ENCODE data around the gene C1orf167.

C1orf167 gene

DNA sequence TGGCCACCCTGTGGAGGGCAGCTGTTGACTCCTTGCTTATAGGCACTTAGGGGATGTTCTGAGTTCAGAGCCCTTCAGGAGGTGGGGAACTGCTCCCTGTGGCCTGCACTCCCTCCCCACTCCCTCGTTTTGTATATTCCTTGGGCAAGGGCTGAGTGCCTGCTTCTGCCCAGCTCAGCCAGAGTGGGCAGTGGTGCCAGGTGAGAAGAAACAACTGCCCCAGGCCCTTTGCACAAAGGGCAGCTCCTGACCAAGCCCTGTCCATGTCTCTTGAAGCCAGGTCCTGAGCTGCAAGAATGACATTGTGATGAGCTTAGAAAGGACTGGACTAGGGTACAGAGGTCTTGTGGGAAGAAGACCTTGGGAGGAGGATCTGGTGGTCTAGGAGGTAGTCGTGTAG is 23.9 kb upstream of the C1orf167 start:
- no peak for DNase-seq

DNA sequence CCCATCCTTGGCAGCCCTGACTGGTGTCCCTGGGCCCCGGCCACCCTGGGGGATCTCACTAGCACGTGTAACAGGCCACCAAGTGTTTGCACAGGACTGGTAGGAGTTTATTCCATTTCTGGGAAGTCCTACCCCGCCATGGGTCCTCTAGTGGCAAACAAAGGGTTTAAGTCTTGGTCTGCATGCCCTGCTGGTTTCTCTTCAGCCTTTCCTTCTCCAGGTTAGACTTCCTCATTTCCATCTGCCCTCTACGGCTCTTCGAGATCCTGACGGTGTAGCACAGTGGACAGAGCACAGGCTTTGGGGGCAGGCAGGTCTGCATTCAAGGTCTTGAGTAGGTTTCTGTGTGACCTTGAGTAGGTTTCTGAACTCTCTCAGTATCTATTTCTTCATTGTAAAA is 23.2 kb upstream of the C1orf167 start:
- no peak for DNase-seq

- no peak for DNase-seq
These were observed 21.5 kb upstream of the C1orf167 start for GRCh38 chr1:11740258-11741192.

GRCh38 chr1:11741482-11741881 is 20.5 kb upstream of the C1orf167 start:
- DNase-seq, result no peak

- no peak for DNase-seq
These were observed 20.0 kb upstream of the C1orf167 start for GRCh38 chr1:11741919-11742558.

DNA sequence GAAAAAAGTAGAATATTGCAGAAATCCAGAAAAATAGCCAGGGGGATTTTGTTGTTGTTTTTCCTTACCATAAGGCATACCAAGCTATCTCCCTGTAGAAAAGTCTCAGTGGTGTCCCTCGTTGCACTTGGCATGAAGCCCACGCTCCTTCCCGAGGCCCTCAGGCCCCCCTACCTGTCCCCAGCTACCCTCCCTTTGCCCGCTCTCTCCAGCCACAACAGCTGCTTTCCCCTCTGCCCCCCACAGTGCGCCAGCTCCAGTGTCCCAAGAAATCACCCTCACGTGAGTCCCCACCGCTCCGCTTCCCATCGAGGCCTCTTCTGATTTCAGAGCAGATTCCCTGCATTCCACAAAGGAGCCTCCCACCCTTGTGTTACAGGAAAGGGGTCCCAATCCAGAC is 17.7 kb upstream of the C1orf167 start:
- DNase-seq, result no peak

- DNase-seq, result no peak
These were observed 15.9 kb upstream of the C1orf167 start for GRCh38 chr1:11746092-11746491.

DNA sequence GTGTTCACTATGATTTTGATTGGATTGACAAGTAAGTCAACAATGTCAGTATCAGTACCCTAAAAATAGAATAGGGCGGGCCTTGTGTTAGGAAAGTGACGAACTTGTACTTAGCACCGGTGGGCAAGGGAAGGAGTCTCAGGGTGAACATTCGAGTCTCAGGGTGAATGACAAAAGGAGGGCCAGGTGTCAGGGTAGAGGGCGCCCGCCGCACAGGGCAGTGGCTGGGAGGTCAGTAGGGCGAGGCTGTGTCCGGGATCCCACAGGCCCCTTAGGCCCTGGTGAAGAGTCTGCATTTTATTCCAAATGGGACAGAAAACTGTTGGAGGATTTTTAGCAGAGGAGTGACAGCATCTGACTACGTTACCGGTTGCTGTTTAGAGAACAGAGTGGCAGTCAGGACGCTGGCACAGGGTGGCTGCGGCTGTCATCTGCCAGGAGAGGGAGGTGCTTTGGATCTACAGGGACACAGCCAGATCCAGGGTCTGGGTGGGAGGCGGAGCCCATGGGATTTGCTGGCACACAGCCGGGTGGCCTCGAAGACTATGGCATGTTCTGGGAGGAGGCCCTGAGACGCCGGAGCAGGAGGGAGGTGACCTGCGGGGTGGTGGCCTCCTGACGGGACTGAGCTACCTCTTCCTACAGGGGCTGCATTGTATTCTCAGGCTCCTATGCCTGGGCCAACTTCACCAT is 15.1 kb upstream of the C1orf167 start:
- no peak for DNase-seq

DNA sequence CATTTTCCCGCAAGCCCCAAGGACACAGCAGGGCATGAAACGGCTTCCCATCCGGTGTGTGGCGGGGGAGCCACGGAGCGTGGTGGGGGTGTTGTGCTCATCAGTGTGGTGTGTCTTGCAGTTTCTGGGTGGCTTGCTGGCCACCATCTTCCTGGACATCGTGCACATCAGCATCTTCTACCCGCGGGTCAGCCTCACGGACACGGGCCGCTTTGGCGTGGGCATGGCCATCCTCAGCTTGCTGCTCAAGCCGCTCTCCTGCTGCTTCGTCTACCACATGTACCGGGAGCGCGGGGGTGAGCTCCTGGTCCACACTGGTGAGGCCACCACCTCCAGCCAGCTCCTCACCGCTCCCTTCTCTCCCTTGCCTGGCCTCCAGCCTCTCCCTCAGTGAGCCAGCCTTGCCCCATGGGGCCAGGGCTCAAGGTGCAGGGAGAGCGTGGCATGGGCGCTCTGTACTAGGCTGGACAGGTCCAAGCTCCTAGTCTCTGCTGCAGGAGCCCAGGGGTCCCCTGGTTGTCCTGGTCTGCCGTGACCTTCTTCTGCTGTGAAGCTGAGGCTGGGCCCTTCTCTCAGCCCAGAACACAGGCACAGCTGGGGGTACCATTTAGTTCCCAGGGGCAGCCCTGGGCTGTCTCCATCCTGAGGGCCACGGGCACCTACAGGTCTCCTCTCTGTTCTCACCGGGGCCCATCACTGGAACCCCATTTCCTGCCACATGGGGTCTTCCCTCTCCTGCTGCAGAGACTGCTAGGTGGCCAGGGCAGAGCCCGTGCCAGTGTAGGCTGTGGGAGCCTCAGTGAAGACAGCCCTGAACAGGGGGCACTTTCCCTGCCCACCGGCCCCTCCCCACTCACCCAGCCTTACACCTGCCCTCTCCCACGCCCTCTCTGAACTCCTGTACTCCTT is 13.4 kb upstream of the C1orf167 start:
- no peak for DNase-seq

DNA sequence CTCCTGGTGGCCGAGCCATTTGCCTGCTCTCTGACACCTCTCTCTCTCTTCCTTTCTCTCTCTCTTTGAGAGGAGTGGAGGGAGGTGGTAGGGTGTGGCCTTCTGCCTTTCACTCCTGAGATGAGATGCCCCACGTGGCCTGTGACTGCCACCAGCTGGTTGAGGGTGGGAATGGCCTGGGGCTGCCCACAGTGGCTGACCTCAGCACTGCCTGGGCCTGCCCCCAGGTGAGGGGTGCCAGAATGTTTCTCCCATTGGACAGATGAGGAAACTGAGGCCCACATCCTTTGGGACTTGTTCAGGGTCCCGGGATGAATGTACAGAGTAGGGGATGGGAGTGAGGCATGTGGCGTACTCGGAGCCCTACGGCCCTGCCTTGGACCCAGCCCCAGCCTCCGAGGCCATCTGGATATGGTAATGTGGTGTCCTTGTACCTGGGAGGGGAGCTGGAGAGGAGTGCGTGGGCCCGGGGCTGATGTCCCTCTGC is 12.7 kb upstream of the C1orf167 start:
- no peak for DNase-seq

- no peak for DNase-seq
These were observed 12.0 kb upstream of the C1orf167 start for GRCh38 chr1:11749996-11750395.

GRCh38 chr1:11751087-11751486 is 10.9 kb upstream of the C1orf167 start:
- DNase-seq, result no peak

DNA sequence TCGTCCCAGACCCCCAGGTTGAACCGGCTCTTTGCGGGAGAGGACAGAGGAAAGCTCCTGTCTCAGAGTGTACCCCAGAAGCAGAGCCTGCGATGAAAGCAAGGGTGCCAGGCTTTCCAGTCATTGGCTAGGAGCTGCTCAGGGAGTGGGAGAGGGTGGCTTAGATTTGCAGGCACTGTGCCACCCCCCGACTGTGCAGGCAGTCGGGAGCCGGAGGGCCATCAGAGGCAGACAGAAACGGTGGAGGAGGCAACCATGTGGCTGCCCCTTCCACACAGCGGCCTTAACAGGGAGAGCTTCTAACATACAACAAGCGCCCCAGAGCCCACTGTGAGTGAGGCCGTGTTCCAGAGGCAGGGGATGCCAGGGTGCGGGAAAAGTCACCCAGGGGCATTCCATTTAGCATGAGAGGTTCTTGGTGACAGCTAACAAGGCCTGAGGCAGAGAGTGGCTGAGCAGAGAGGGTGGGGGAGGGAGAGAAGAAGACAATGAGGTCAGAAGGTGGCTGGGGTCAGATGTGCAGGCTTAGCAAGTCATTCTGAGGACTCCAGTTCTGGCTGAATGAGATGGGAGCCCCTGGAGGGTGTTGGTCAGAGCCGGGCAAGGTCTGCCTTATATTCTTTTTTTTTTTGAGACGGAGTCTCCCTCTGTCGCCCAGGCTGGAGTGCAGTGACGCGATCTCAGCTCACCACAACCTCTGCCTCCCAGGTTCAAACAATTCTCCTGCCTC is 9.5 kb upstream of the C1orf167 start:
- no peak for DNase-seq

DNA sequence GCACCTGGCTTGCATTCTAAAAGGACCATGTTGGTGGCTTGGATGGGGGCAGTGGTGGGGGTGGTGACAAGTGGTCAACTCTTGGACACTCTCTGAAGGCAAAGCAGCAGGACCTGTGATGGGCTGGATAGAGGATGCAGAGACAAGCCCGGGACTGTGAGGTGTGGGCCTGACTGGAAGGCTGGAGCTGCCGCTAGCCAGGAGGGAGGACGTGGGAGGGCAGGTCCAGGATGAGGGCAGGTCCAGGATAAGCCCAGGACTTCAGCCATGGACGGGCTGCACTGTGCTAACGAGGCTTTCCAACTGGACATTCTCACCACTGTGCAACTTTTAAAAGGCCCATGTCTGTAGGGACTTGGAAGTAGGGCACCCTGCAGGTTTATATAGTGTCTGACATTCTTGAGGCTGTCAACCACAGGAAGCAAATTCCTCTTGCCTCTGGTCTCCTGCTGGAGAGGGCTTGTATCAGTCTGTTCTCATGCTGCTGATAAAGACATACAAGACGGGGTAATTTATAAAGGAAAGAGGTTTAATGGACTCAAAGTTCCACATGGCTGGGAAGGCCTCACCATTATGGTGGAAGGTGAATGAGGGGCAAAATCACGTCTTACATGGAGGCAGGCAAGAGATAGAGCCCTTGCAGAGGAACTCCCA is 8.3 kb upstream of the C1orf167 start:
- DNase-seq, result no peak

- no peak for DNase-seq
These were observed 4.9 kb upstream of the C1orf167 start for GRCh38 chr1:11757047-11757446.

- no peak for DNase-seq
These were observed 2.2 kb upstream of the C1orf167 start for GRCh38 chr1:11759791-11760190.

DNA sequence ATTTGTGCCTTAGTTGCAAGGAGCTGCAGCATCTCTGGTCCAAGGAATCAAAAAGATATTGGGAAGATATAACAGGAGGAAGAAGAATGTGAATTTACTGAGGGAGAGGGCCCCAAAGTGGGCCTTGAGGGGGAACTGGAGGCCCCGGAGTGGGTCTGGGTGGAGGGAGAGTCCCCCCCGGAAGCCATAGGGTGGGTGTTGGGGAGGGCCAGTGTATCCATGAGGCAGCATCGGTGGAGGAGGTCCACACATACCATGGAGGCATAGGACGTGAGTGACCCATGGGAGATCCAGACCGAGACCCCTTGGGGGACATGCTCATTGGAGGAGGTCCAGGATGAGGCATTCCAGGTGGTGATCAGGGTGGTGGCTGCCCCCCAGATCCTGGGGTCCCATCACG is 708 bp upstream of the C1orf167 start:
- no peak for DNase-seq

DNA sequence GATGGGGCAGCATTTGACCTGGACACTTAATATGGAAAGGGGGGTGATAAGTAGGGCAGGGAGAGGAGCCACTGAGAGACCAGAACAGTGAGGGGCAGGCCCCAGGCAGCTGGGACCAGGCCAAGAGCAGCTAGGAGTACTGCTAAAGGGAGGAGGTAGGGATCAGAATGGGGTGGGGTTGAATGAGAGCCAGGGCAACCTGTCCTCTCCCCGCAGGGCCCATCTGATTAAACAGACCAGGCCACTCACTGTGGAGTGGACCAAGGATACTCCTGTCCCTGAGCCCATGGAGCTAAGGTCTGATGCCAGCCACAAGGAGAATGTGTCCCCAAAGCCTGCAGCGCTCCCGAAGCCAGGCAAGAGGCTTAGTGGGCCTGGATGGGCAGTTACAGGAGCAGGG is 2.1 kb downstream of the C1orf167 start:
- no peak for DNase-seq

DNA sequence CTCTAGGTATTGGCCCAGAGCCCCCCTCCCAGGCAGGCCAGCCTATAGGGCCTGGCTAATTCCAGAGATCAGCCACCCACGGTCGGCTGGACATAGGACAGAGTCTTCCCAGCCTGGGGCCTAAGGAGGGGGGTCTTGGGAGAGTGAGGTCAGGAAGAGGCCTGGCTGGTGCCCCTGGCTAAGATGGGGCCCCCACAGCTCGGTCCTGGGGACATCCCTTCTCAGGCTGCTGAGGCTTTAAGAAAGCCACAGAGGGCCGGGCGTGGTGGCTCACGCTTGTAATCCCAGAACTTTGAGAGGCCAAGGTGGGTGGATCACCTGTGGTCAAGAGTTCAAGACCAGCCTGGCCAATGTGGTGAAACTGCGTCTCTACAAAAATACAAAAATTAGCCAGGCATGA is 2.5 kb downstream of the C1orf167 start:
- DNase-seq, result no peak

GRCh38 chr1:11765661-11766428 is 3.9 kb downstream of the C1orf167 start:
- no peak for DNase-seq

- DNase-seq, result no peak
These were observed 4.4 kb downstream of the C1orf167 start for GRCh38 chr1:11766429-11766776.
